HepG2 (cell line): ENCODE measurements around the gene TCAIM. TPM values are rescaled to one million over a fixed set of nuclear protein-coding genes. Genes with fewer than 3 reads are reported as not detected.

ENCODE experiments used
- ATAC-seq: fragments of 200-7000 bp; cut with Tn5 transposase; 3 replicates; pipeline ENCODE4 v1.9.1; 2020; ENCODE audit warnings: mild to moderate bottlenecking, moderate library complexity
- BruUV-seq: library from RNA; stranded (reverse); fragments of 400-500 nt; replicated peaks from 2 replicates; lab custom pipeline; 2021; lab: Mats Ljungman, UMichigan
- CTCF ChIA-PET: fragments of 300-600 bp; formaldehyde crosslinking; extraction: SDS; loops from one replicate; lab custom pipeline; 2021; ENCODE audit warnings: low total read pairs, inconsistent platforms, low intra/inter-chr PET ratio; lab: Yijun Ruan, JAX
- POLR2A ChIA-PET: fragments of 350-600 bp; sonication (Branson Sonifier 250); formaldehyde crosslinking; loops from one replicate; lab custom pipeline; 2020; ENCODE audit warnings: antibody characterized with exemption, inconsistent platforms; lab: Yijun Ruan, JAX
- DNase-seq: peaks from one replicate; pipeline ENCODE4 v3.0.0-alpha.2; 2015; ENCODE audit warnings: low spot score
- FAIRE-seq: peaks from 3 replicates; lab custom pipeline; 2011; peaks lifted over from hg19 to GRCh38; lab: Jason Lieb, UNC
- H2AFZ ChIP-seq: one replicate; pipeline ENCODE4 v1.6.1; 2011; ENCODE audit warnings: low read length, inconsistent platforms
- H3K27ac ChIP-seq: fragments of 300-600 bp; 3 replicates; pipeline ENCODE4 v1.8.0; 2011; ENCODE audit warnings: mixed run types, mild to moderate bottlenecking, mixed read lengths, low read length, inconsistent platforms; ENCODE audit not compliant: insufficient read depth; ENCODE audit errors: extremely low read length
- H3K27me3 ChIP-seq, 2 experiments: fragments of 200-600 bp in 1 of 2; 2 replicates in 1 of 2; 3 replicates in 1 of 2; pipeline versions ENCODE4 v1.6.0 to v1.8.0; 2011; ENCODE audit warnings: low read length in 2 of 2, mild to moderate bottlenecking in 2 of 2, moderate library complexity in 2 of 2, inconsistent platforms in 1 of 2; ENCODE audit not compliant: insufficient read depth in 2 of 2, control insufficient read depth in 1 of 2
- H3K36me3 ChIP-seq, 2 experiments: fragments of 200-600 bp in 1 of 2; replicated peaks in 1 of 2; 2 replicates in 1 of 2; 3 replicates in 1 of 2; pipeline versions ENCODE4 v1.5.1 to v1.8.0; 2011; ENCODE audit warnings: low read length in 2 of 2, inconsistent platforms in 1 of 2; ENCODE audit not compliant: insufficient read depth in 2 of 2, control insufficient read depth in 1 of 2
- H3K4me1 ChIP-seq: 2 replicates; pipeline ENCODE4 v1.5.1; 2012; ENCODE audit warnings: low read length, inconsistent platforms; ENCODE audit not compliant: insufficient read depth
- H3K4me2 ChIP-seq: 2 replicates; pipeline ENCODE4 v1.6.0; 2011; ENCODE audit warnings: low read depth, low read length, inconsistent platforms
- H3K4me3 ChIP-seq, 3 experiments: fragments of 200-600 bp in 1 of 3; sonication (generic), shearing (Covaris generic) in 1 of 3; replicated peaks in 1 of 3; 2 replicates each; pipeline ENCODE4 v1.5.1; 2011 to 2016; ENCODE audit warnings: low read length in 3 of 3, inconsistent platforms in 2 of 3, low read depth in 2 of 3, mild to moderate bottlenecking in 2 of 3, control low read depth in 1 of 3, mixed read lengths in 1 of 3; ENCODE audit not compliant: insufficient read depth in 1 of 3
- H3K79me2 ChIP-seq: one replicate; pipeline ENCODE4 v1.6.1; 2011; ENCODE audit warnings: low read length, inconsistent platforms; ENCODE audit not compliant: insufficient read depth
- H3K9ac ChIP-seq: 2 replicates; pipeline ENCODE4 v1.6.0; 2011; ENCODE audit warnings: mild to moderate bottlenecking, low read depth, low read length, inconsistent platforms; ENCODE audit not compliant: insufficient read depth
- H3K9me3 ChIP-seq: 2 replicates; pipeline ENCODE4 v1.5.1; 2012; ENCODE audit warnings: mild to moderate bottlenecking, low read length
- H4K20me1 ChIP-seq: 2 replicates; pipeline ENCODE4 v1.6.0; 2011; ENCODE audit warnings: inconsistent platforms, mild to moderate bottlenecking, low read length, moderate library complexity; ENCODE audit not compliant: insufficient read depth
- DZIP1 ChIP-seq: sonication (generic); formaldehyde crosslinking; IDR thresholded peaks from 2 replicates; pipeline ENCODE4 v1.5.0; 2020; ENCODE audit warnings: mild to moderate bottlenecking, missing genetic modification reagents
- LBX2 ChIP-seq: sonication (generic); formaldehyde crosslinking; IDR thresholded peaks from 2 replicates; pipeline ENCODE4 v1.5.0; 2020; ENCODE audit warnings: missing genetic modification reagents, mild to moderate bottlenecking, borderline replicate concordance
- ZNF260 ChIP-seq: sonication (generic); formaldehyde crosslinking; IDR thresholded peaks from 2 replicates; pipeline ENCODE4 v1.4.0; 2020; ENCODE audit warnings: missing genetic modification reagents, low read depth, mild to moderate bottlenecking, borderline replicate concordance
- ZNF275 ChIP-seq: sonication (generic); formaldehyde crosslinking; IDR thresholded peaks from 2 replicates; pipeline ENCODE4 v1.8.0; 2022; ENCODE audit warnings: missing genetic modification reagents, mild to moderate bottlenecking, inconsistent platforms, borderline replicate concordance
- ZNF326 ChIP-seq: sonication (generic); formaldehyde crosslinking; IDR thresholded peaks from 2 replicates; pipeline ENCODE4 v1.4.0; 2020; ENCODE audit warnings: missing genetic modification reagents, borderline replicate concordance
- ZNF451 ChIP-seq: sonication (generic); formaldehyde crosslinking; IDR thresholded peaks from 2 replicates; pipeline ENCODE4 v1.5.0; 2020; ENCODE audit warnings: mild to moderate bottlenecking, missing genetic modification reagents
- ZNF597 ChIP-seq: sonication (generic); formaldehyde crosslinking; IDR thresholded peaks from 2 replicates; pipeline ENCODE4 v1.5.0; 2020; ENCODE audit warnings: missing genetic modification reagents
- ZNF605 ChIP-seq: sonication (generic); formaldehyde crosslinking; IDR thresholded peaks from 2 replicates; pipeline ENCODE4 v1.8.0; 2022; ENCODE audit warnings: mild to moderate bottlenecking, missing genetic modification reagents
- ZNF839 ChIP-seq: sonication (generic); formaldehyde crosslinking; IDR thresholded peaks from 2 replicates; pipeline ENCODE4 v1.4.0; 2020; ENCODE audit warnings: missing genetic modification reagents, mild to moderate bottlenecking, borderline replicate concordance
- ZNF879 ChIP-seq: sonication (generic); formaldehyde crosslinking; IDR thresholded peaks from 2 replicates; pipeline ENCODE4 v1.8.1; 2023; ENCODE audit warnings: missing genetic modification reagents
- WGBS: methylation state at CpG from one replicate; pipeline ENCODE4 v1.1.6; 2017; ENCODE audit warnings: low lambda C conversion rate; 5-methylcytosine and 5-hydroxymethylcytosine counted together
- in situ Hi-C: cut with HindIII; loops from 2 replicates; pipeline ENCODE4 v1.10.0; 2017; ENCODE audit warnings: low pct_unique_long_range_greater_than_20kb; ENCODE audit not compliant: extremely low pct_ligation_motif_present
- intact Hi-C: fragments of 100-400 bp; cut with micrococcal nuclease; formaldehyde crosslinking; loops from one replicate; pipeline ENCODE4 v1.10.0; 2022; ENCODE audit not compliant: unreplicated experiment
- polyA plus RNA-seq, 8 experiments: library from polyadenylated mRNA; depleted of rRNA in 3 of 8; stranded (reverse) in 7 of 8; unstranded in 1 of 8; fragments of >200 nt; fragmentation: Illumina TruSeq in 4 of 8; extraction: Trizol in 4 of 8; gene quantifications; 2 replicates each; pipeline versions ENCODE4 v1.2.1 to v1.2.3, GENCODE V29; 2011 to 2016; ENCODE audit warnings: low read depth in 4 of 8, missing spikeins in 1 of 8, mixed read lengths in 1 of 8; ENCODE audit not compliant: insufficient read depth in 1 of 8
- total RNA-seq, 5 experiments: library from RNA; depleted of rRNA; stranded (reverse); fragments of >200 nt; fragmentation: Illumina TruSeq; extraction: Trizol; gene quantifications; 2 replicates each; pipeline ENCODE4 v1.2.3, GENCODE V29; 2016; ENCODE audit warnings: low read depth in 1 of 5

TCAIM gene
- total and polyA plus RNA-seq, 2 of the 13 experiments (the other 11 are each of a cell fraction or from before 2014, with no cell fraction given), result 16.9 to 22.6 TPM

- no peaks in the 10 kb centered on the region for H3K27me3 ChIP-seq
- no peak overlapping the region for H3K27ac ChIP-seq
- BruUV-seq, result no TSS peak
- H3K9me3 ChIP-seq, result no peaks in the 10 kb centered on the region
- in situ Hi-C loops, result loop anchor here (10.0 kb wide), 1 partner anchor 111 kb away; no protein-coding TSS in a partner anchor
- no peaks in the 10 kb centered on the region for H3K79me2 ChIP-seq
- no peaks in the 10 kb centered on the region for H3K36me3 ChIP-seq
- DNase-seq, result no peak
- no peaks in the 10 kb centered on the region for H4K20me1 ChIP-seq
- 92% methylated on average over 1 of the region's 1 CpG for WGBS
- no peak for ATAC-seq
- intact Hi-C loops, result loop anchor here (5.0 kb wide), 1 partner anchor 114 kb away; no protein-coding TSS in a partner anchor
- no peak overlapping the region for H3K4me3 ChIP-seq
- no peak overlapping the region for H3K4me2 ChIP-seq
- TF ChIP-seq ZNF605 (CRISPR knock-in tag), result no peak
- TF ChIP-seq ZNF839 (CRISPR knock-in tag), result no peak
- no peak for TF ChIP-seq ZNF275 (CRISPR knock-in tag)
- TF ChIP-seq LBX2, result no peak
- TF ChIP-seq ZNF451 (CRISPR knock-in tag), result no peak
- no peak for TF ChIP-seq ZNF326 (CRISPR knock-in tag)
- TF ChIP-seq ZNF879 (CRISPR knock-in tag), result no peak
- TF ChIP-seq ZNF597 (CRISPR knock-in tag), result no peak
- TF ChIP-seq DZIP1 (CRISPR knock-in tag), result no peak
- no peak for TF ChIP-seq ZNF260 (CRISPR knock-in tag)
- H2AFZ ChIP-seq, result no peak overlapping the region
- no peak overlapping the region for H3K9ac ChIP-seq
- FAIRE-seq, result no peak
- POLR2A ChIA-PET, result no interaction called here
- CTCF ChIA-PET, result no interaction called here
- peaks cover 42% of the 10 kb centered on the region for H3K4me1 ChIP-seq
Observed at GRCh38 chr3:44436181-44436580, 97.6 kb downstream of the TCAIM start.
